GM13976 (cell line): ENCODE data around the gene LRPPRC.
A peak's percentile ranks its signal among the peaks of the same experiment; 100 is the strongest.

Source experiments
- DNase-seq: peaks from one replicate; pipeline ENCODE4 v3.0.0; 2012; ENCODE audit warnings: low spot score
- CTCF ChIP-seq: IDR thresholded peaks from 2 replicates; pipeline ENCODE4 v1.5.1; 2012; ENCODE audit warnings: borderline replicate concordance, mild to moderate bottlenecking; ENCODE audit not compliant: insufficient read depth; ENCODE audit errors: extremely low read depth, missing control alignments, control extremely low read depth
- in situ Hi-C: fragments of 300-500 bp; cut with MboI; formaldehyde crosslinking; loops from one replicate; pipeline ENCODE4 v1.12.0; 2022; ENCODE audit warnings: low sequenced_read_pairs, mixed read lengths, inconsistent platforms; ENCODE audit not compliant: unreplicated experiment

Gene LRPPRC

DNA sequence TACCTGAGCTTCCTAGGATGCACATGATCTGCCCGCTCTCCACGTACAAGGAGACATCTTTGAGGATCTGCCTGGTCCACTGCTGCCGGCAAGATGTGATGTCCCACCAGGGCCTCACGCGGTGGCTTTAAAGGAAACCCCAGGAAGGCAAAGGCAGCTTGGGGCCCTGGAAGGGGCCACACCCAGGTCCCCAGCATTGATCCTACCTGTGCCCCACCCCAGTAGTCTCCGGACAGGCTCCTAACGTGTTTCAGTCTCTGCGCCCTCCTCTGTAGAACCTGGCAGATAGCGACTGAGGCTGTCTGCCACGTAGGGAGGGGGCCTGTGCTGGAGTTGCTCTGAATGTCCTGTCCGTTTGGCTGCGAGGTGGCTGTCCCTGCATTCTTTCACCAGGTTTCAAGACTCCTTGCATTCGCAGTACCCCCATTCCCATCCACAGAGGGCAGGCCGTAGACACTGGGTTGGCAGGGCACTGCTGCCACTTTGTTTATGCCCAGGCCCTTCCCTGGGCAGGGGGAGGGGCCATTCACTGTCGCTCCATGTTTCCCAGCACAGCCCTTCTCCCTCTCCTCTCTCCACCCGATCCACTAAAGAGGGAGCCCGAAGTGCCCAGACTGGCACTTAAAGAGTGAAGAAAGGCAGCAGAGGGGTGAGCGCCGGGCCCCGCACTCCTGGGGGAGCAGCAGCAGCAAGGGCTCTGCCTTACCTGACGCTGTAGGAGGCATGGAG, 157.8 kb downstream of the LRPPRC start:
- TF ChIP-seq CTCF, result no peak
- in situ Hi-C loops, result no loop called here
- DNase-seq, result peak; percentile 4

DNA sequence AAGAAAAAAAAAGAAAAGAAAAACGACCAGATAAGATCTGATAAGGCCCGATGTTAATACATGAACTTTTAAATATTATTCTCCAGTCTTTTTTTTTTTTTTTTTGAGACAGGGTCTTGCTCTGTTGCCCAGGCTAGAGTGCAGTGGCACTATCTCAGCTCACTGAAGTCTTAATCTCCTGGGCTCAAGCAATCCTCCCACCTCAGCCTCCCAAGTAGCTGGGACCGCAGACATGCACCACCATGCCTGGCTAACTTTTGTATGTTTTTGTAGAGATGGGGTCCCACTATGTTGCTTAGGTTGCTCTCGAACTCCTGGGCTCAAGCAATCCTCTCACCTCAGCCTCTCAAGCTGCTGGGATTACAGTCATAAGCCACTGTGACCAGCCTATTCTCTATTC, 158.8 kb downstream of the LRPPRC start:
- in situ Hi-C loops, result no loop called here
- TF ChIP-seq CTCF, result no peak
- no peak for DNase-seq
